ENCODE results near the gene GUF1. TPM values are rescaled to one million over a fixed set of nuclear protein-coding genes. Genes with fewer than 3 reads are reported as not detected.

GUF1 gene
- polyA plus RNA-seq, 3 donors: 6.2 to 11.3 (median 8.4) TPM

- DNase-seq: no peak
- peaks cover 11% of the 10 kb centered on the region for H3K4me1 Mint-ChIP-seq
- H3K27me3 Mint-ChIP-seq (ENCODE audit: low read depth in 3 of 3): peaks cover 0 to 2% (median 2%) of the 10 kb centered on the region in 3 donors
- Histone ChIP-seq H3K27ac (ENCODE audit: low read depth in 1 of 2, low read length in 2 of 2) (no peak overlapping the region), H3K79me2 (ENCODE audit: insufficient read depth, low read length) (no peaks in the 10 kb centered on the region), H3K4me1 (ENCODE audit: control insufficient read depth in 1 of 2, insufficient read depth in 2 of 2, low read length in 2 of 2) (no peaks in the 10 kb centered on the region), H4K20me1 (ENCODE audit: insufficient read depth, low read length) (no peaks in the 10 kb centered on the region), H3K9ac (ENCODE audit: insufficient read depth, low read length, poor library complexity, severe bottlenecking) (no peak overlapping the region), H2AFZ (ENCODE audit: insufficient read depth, low read depth, low read length, poor library complexity, severe bottlenecking) (peak overlapping the region; percentile 45), H3K9me3 (replicated peaks in 1 of 2; ENCODE audit: control insufficient read depth in 1 of 2, insufficient read depth in 1 of 2, low read length in 2 of 2) (no peaks in the 10 kb centered on the region), H3K36me3 (replicated peaks in 1 of 2; ENCODE audit: control insufficient read depth in 1 of 2, insufficient read depth in 2 of 2, low read length in 2 of 2) (no peaks in the 10 kb centered on the region), H3K4me2 (replicated peaks; ENCODE audit: extremely low read depth, low read length, poor library complexity, severe bottlenecking) (no peak overlapping the region), H3K27me3 (ENCODE audit: control insufficient read depth in 2 of 2, insufficient read depth in 2 of 2, low read length in 2 of 2) (no peaks in the 10 kb centered on the region), H3K4me3 (replicated peaks in 1 of 3; ENCODE audit: low read depth in 2 of 3, low read length in 3 of 3) (no peak overlapping the region)
- WGBS (ENCODE audit: insufficient coverage): no CpG with 5 or more reads among the region's 1 CpG
- H3K4me3 Mint-ChIP-seq: no peak overlapping the region
- H3K9me3 Mint-ChIP-seq: peaks cover 0 to 4% (median 0%) of the 10 kb centered on the region in 7 donors
- intact Hi-C loops (cut with micrococcal nuclease): no loop called here
- no peak for TF ChIP-seq CTCF (IDR thresholded peaks at IDR 0.05)
- H3K36me3 Mint-ChIP-seq: no peaks in the 10 kb centered on the region
- H3K27ac Mint-ChIP-seq: no peak overlapping the region
Observed at GRCh38 chr4:44661940-44662622, 16.1 kb upstream of the GUF1 start.

- Histone ChIP-seq H3K27me3 (ENCODE audit: control insufficient read depth in 2 of 2, insufficient read depth in 2 of 2, low read length in 2 of 2) (no peaks in the 10 kb centered on the region), H3K9ac (ENCODE audit: insufficient read depth, low read length, poor library complexity, severe bottlenecking) (no peak overlapping the region)
- WGBS (ENCODE audit: insufficient coverage): 0% methylated on average over 1 of the region's 2 CpGs
Observed at GRCh38 chr4:44662623-44663005, 15.6 kb upstream of the GUF1 start.

More at GRCh38 chr4:44662623-44663005, 15.6 kb upstream of the GUF1 start:
- intact Hi-C loops (cut with micrococcal nuclease): no loop called here
- no peaks in the 10 kb centered on the region for H4K20me1 ChIP-seq (ENCODE audit: insufficient read depth, low read length)
- peaks cover 11% of the 10 kb centered on the region for H3K4me1 Mint-ChIP-seq
- peak overlapping the region in 2 of 7 donors; percentile 16 to 60 for H3K27ac Mint-ChIP-seq
- H3K4me3 Mint-ChIP-seq: peak overlapping the region in 1 of 2 donors; percentile 14
- no peaks in the 10 kb centered on the region for H3K9me3 ChIP-seq (replicated peaks in 1 of 2; ENCODE audit: control insufficient read depth in 1 of 2, insufficient read depth in 1 of 2, low read length in 2 of 2)
- H3K4me2 ChIP-seq (replicated peaks; ENCODE audit: extremely low read depth, low read length, poor library complexity, severe bottlenecking): no peak overlapping the region
- no peaks in the 10 kb centered on the region for H3K4me1 ChIP-seq (ENCODE audit: control insufficient read depth in 1 of 2, insufficient read depth in 2 of 2, low read length in 2 of 2)
- H2AFZ ChIP-seq (ENCODE audit: insufficient read depth, low read depth, low read length, poor library complexity, severe bottlenecking): peak overlapping the region; percentile 45
- peaks cover 0 to 2% (median 2%) of the 10 kb centered on the region in 3 donors for H3K27me3 Mint-ChIP-seq (ENCODE audit: low read depth in 3 of 3)
- H3K36me3 ChIP-seq (replicated peaks in 1 of 2; ENCODE audit: control insufficient read depth in 1 of 2, insufficient read depth in 2 of 2, low read length in 2 of 2): no peaks in the 10 kb centered on the region
- H3K9me3 Mint-ChIP-seq: peaks cover 0 to 4% (median 0%) of the 10 kb centered on the region in 7 donors
- DNase-seq: peak; percentile 2 to 6 (median 4)
- H3K36me3 Mint-ChIP-seq: no peaks in the 10 kb centered on the region
- no peak overlapping the region for H3K27ac ChIP-seq (ENCODE audit: low read depth in 1 of 2, low read length in 2 of 2)
- H3K79me2 ChIP-seq (ENCODE audit: insufficient read depth, low read length): no peaks in the 10 kb centered on the region
- TF ChIP-seq CTCF (IDR thresholded peaks at IDR 0.05): no peak
- no peak overlapping the region for H3K4me3 ChIP-seq (replicated peaks in 1 of 3; ENCODE audit: low read depth in 2 of 3, low read length in 3 of 3)
